H9 (cell line): Measurements from ENCODE around the gene ZSCAN31. TPM values are rescaled to one million over a fixed set of nuclear protein-coding genes. Genes with fewer than 3 reads are reported as not detected.

ENCODE experiments used
- DNase-seq: peaks from one replicate; pipeline ENCODE4 v3.0.0-alpha.2; 2017
- H2AFZ ChIP-seq: one replicate; pipeline ENCODE4 v1.6.1; 2013; ENCODE audit warnings: mild to moderate bottlenecking, low read length, control low read depth, moderate library complexity
- H2AK5ac ChIP-seq: 2 replicates; pipeline ENCODE4 v1.6.1; 2013; ENCODE audit warnings: low read length, control low read depth, mixed read lengths; ENCODE audit not compliant: insufficient read length
- H2BK120ac ChIP-seq: one replicate; pipeline ENCODE4 v1.6.1; 2013; ENCODE audit warnings: low read depth, mild to moderate bottlenecking, low read length, control low read depth, inconsistent platforms; ENCODE audit not compliant: poor library complexity, severe bottlenecking
- H2BK12ac ChIP-seq: 2 replicates; pipeline ENCODE4 v1.6.1; 2013; ENCODE audit warnings: low read length, control low read depth, mixed read lengths, low read depth; ENCODE audit not compliant: insufficient read length
- H2BK15ac ChIP-seq: 2 replicates; pipeline ENCODE4 v1.6.1; 2013; ENCODE audit warnings: low read depth, low read length, control low read depth
- H2BK20ac ChIP-seq: one replicate; pipeline ENCODE4 v1.6.1; 2013; ENCODE audit warnings: low read depth, mild to moderate bottlenecking, low read length, control low read depth, inconsistent platforms; ENCODE audit not compliant: poor library complexity, severe bottlenecking
- H2BK5ac ChIP-seq: 2 replicates; pipeline ENCODE4 v1.6.1; 2013; ENCODE audit warnings: low read length, control low read depth, mixed read lengths; ENCODE audit not compliant: insufficient read length
- H3K14ac ChIP-seq: 2 replicates; pipeline ENCODE4 v1.6.1; 2013; ENCODE audit warnings: low read length, control low read depth; ENCODE audit not compliant: insufficient read depth
- H3K18ac ChIP-seq: 2 replicates; pipeline ENCODE4 v1.6.1; 2013; ENCODE audit warnings: low read depth, mild to moderate bottlenecking, mixed read lengths, low read length, control low read depth; ENCODE audit not compliant: insufficient read length
- H3K23ac ChIP-seq: 2 replicates; pipeline ENCODE4 v1.6.1; 2013; ENCODE audit warnings: low read length, control low read depth, mixed read lengths, low read depth; ENCODE audit not compliant: insufficient read length
- H3K23me2 ChIP-seq: 2 replicates; pipeline ENCODE4 v1.6.1; 2013; ENCODE audit warnings: low read depth, mild to moderate bottlenecking, mixed read lengths, low read length, control low read depth; ENCODE audit not compliant: insufficient read length, poor library complexity, severe bottlenecking
- H3K27ac ChIP-seq: 2 replicates; pipeline ENCODE4 v1.5.1; 2013; ENCODE audit warnings: low read length, control low read depth, mixed read lengths, low read depth; ENCODE audit not compliant: insufficient read length
- H3K27me3 ChIP-seq: 2 replicates; pipeline ENCODE4 v1.6.1; 2013; ENCODE audit warnings: low read length, control low read depth, inconsistent platforms; ENCODE audit not compliant: insufficient read depth
- H3K4ac ChIP-seq: 2 replicates; pipeline ENCODE4 v1.6.1; 2013; ENCODE audit warnings: low read depth, mild to moderate bottlenecking, control low read depth, inconsistent platforms, low read length, moderate library complexity
- H3K4me1 ChIP-seq: 2 replicates; pipeline ENCODE4 v1.6.1; 2013; ENCODE audit warnings: low read length, control low read depth, inconsistent platforms; ENCODE audit not compliant: insufficient read depth
- H3K4me2 ChIP-seq: 2 replicates; pipeline ENCODE4 v1.6.1; 2013; ENCODE audit warnings: low read length, control low read depth, mixed read lengths; ENCODE audit not compliant: insufficient read length, insufficient read depth
- H3K56ac ChIP-seq: 2 replicates; pipeline ENCODE4 v1.6.1; 2013; ENCODE audit warnings: low read depth, mild to moderate bottlenecking, mixed read lengths, low read length, control low read depth; ENCODE audit not compliant: insufficient read length
- H3K79me1 ChIP-seq: 2 replicates; pipeline ENCODE4 v1.6.1; 2013; ENCODE audit warnings: low read depth, mild to moderate bottlenecking, moderate library complexity, low read length, control low read depth, inconsistent platforms; ENCODE audit not compliant: insufficient read depth, poor library complexity, severe bottlenecking
- H3K79me2 ChIP-seq: 2 replicates; pipeline ENCODE4 v1.6.1; 2013; ENCODE audit warnings: low read length, control low read depth, inconsistent platforms; ENCODE audit not compliant: insufficient read depth
- H3K9ac ChIP-seq: 2 replicates; pipeline ENCODE4 v1.6.1; 2013; ENCODE audit warnings: low read length, control low read depth, mixed read lengths; ENCODE audit not compliant: insufficient read length; ENCODE audit errors: extremely low read depth
- H3K9me3 ChIP-seq: one replicate; pipeline ENCODE4 v1.6.1; 2013; ENCODE audit warnings: low read depth, low read length, inconsistent platforms; ENCODE audit not compliant: control insufficient read depth
- H3T11ph ChIP-seq: one replicate; pipeline ENCODE4 v1.6.1; 2013; ENCODE audit warnings: mild to moderate bottlenecking, low read length, control low read depth, inconsistent platforms
- H4K20me1 ChIP-seq: one replicate; pipeline ENCODE4 v1.6.1; 2013; ENCODE audit not compliant: control insufficient read depth, insufficient read length, insufficient read depth
- H4K5ac ChIP-seq: 2 replicates; pipeline ENCODE4 v1.6.1; 2013; ENCODE audit warnings: low read depth, mild to moderate bottlenecking, mixed read lengths, low read length, control low read depth; ENCODE audit not compliant: insufficient read length
- H4K8ac ChIP-seq: replicated peaks from 2 replicates; pipeline ENCODE4 v1.6.1; 2013; ENCODE audit warnings: low read length, control low read depth, mixed read lengths, low read depth; ENCODE audit not compliant: insufficient read length
- H4K91ac ChIP-seq: 2 replicates; pipeline ENCODE4 v1.6.1; 2013; ENCODE audit warnings: low read depth, mild to moderate bottlenecking, moderate library complexity, mixed read lengths, low read length, control low read depth; ENCODE audit not compliant: insufficient read length
- H3K27ac Mint-ChIP-seq, 3 experiments: 2 replicates in 2 of 3; 3 replicates in 1 of 3; pipeline ENCODE4 v1.8.0; 2020 to 2021; ENCODE audit warnings: mixed read lengths in 3 of 3, mild to moderate bottlenecking in 1 of 3, moderate library complexity in 1 of 3
- H3K27me3 Mint-ChIP-seq: 2 replicates; pipeline ENCODE4 v1.8.0; 2021; ENCODE audit warnings: low read depth, mild to moderate bottlenecking, moderate library complexity, mixed read lengths
- H3K36me3 Mint-ChIP-seq, 3 experiments: 2 replicates in 2 of 3; 3 replicates in 1 of 3; pipeline ENCODE4 v1.8.0; 2020 to 2021; ENCODE audit warnings: low read depth in 3 of 3, mixed read lengths in 3 of 3; ENCODE audit not compliant: insufficient read depth in 1 of 3
- H3K4me1 Mint-ChIP-seq, 2 experiments: 2 replicates each; pipeline ENCODE4 v1.8.0; 2020; ENCODE audit warnings: mixed read lengths in 2 of 2
- H3K4me3 Mint-ChIP-seq, 2 experiments: 2 replicates in 1 of 2; 3 replicates in 1 of 2; pipeline ENCODE4 v1.8.0; 2020 to 2021; ENCODE audit warnings: mild to moderate bottlenecking in 2 of 2, mixed read lengths in 2 of 2, moderate library complexity in 1 of 2
- H3K9me3 Mint-ChIP-seq, 2 experiments: 2 replicates in 1 of 2; 3 replicates in 1 of 2; pipeline ENCODE4 v1.8.0; 2020; ENCODE audit warnings: mild to moderate bottlenecking in 2 of 2, mixed read lengths in 2 of 2, moderate library complexity in 1 of 2
- CTCF ChIP-seq: fragments of 200-600 bp; sonication (generic); conservative IDR thresholded peaks from 3 replicates; pipeline ENCODE4 v1.8.0; 2021; ENCODE audit warnings: antibody characterized with exemption, mild to moderate bottlenecking
- total RNA-seq: library from RNA; stranded (reverse); gene quantifications from 2 replicates; pipeline ENCODE4 v1.2.1, GENCODE V29; 2021

ZSCAN31 gene
- total RNA-seq, 1 experiment from 2014 or later = 7.1 TPM

DNA sequence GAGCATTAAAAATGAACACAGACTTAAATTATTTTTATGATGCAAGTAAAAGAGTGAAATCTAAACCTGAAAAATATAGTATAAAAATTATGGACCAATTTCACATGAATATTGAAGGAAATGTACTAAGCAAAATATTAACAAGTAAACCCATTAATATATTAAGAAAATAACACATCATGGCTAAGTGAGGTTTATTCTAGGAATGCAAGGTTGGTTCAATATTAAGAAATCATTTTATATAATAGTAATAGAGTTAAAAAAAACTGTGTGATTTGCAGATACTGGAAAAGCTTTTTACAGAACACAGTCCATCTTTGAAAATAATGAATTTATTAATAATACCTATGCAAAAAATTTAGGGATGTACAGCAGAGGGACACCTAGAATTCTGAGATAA lies 42.7 kb upstream of the ZSCAN31 start:
- H2BK20ac ChIP-seq = no peak overlapping the region
- no peak overlapping the region for H3K18ac ChIP-seq
- no peak overlapping the region for H3K27ac ChIP-seq
- H2BK12ac ChIP-seq = no peak overlapping the region
- H3K4me1 Mint-ChIP-seq = peaks cover 7 to 10% of the 10 kb centered on the region in 2 experiments
- H3K4ac ChIP-seq = no peak overlapping the region
- no peak overlapping the region for H3K14ac ChIP-seq
- DNase-seq = no peak
- H2BK120ac ChIP-seq = no peak overlapping the region
- no peaks in the 10 kb centered on the region for H3K79me2 ChIP-seq
- no peak overlapping the region for H3T11ph ChIP-seq
- no peak overlapping the region for H3K9ac ChIP-seq
- no peak overlapping the region for H2BK15ac ChIP-seq
- TF ChIP-seq CTCF = no peak
- no peaks in the 10 kb centered on the region; a peak in 1 of 5 replicates for H3K9me3 Mint-ChIP-seq
- H4K91ac ChIP-seq = no peak overlapping the region
- H4K8ac ChIP-seq = no peak overlapping the region
- H3K56ac ChIP-seq = no peak overlapping the region
- no peak overlapping the region for H3K4me3 Mint-ChIP-seq
- no peaks in the 10 kb centered on the region for H4K20me1 ChIP-seq
- peaks cover 26 to 39% (median 37%) of the 10 kb centered on the region in 3 experiments; a peak in 6 of 7 replicates for H3K36me3 Mint-ChIP-seq
- H3K27ac Mint-ChIP-seq = no peak overlapping the region
- no peak overlapping the region for H4K5ac ChIP-seq
- no peaks in the 10 kb centered on the region for H3K4me1 ChIP-seq
- H3K79me1 ChIP-seq = no peaks in the 10 kb centered on the region
- H3K23me2 ChIP-seq = peaks cover 5% of the 10 kb centered on the region
- no peaks in the 10 kb centered on the region for H3K27me3 ChIP-seq
- H2AFZ ChIP-seq = no peak overlapping the region
- no peak overlapping the region for H2BK5ac ChIP-seq
- no peaks in the 10 kb centered on the region for H3K9me3 ChIP-seq
- no peak overlapping the region for H3K4me2 ChIP-seq
- H3K23ac ChIP-seq = no peak overlapping the region
- no peak overlapping the region for H2AK5ac ChIP-seq
- H3K27me3 Mint-ChIP-seq = no peaks in the 10 kb centered on the region
